ENCODE results near the gene ANKFY1. TPM values are rescaled to one million over a fixed set of nuclear protein-coding genes. Genes with fewer than 3 reads are reported as not detected.

The ANKFY1 gene
- total RNA-seq, 4 donors from 2014 or later = 30.7 to 35.7 (median 32.7) TPM

- intact Hi-C loops (cut with DNase I; ENCODE audit: low total_unique reads) = no loop called here
- DNase-seq (ENCODE audit: low spot score in 2 of 2) = no peak
- WGBS, 2 donors = 73 to 74% methylated on average over 4 of the region's 4 CpGs
- TF ChIP-seq POLR2A (IDR thresholded peaks at IDR 0.05) = no peak
- no peak for TF ChIP-seq CTCF (IDR thresholded peaks at IDR 0.05)
- H3K4me3 ChIP-seq (ENCODE audit: low read depth, poor library complexity, severe bottlenecking) = no peak overlapping the region
Observed at GRCh38 chr17:4119299-4119698, 144.5 kb downstream of the ANKFY1 start.

- no peak overlapping the region for H3K4me3 ChIP-seq (ENCODE audit: low read depth, poor library complexity, severe bottlenecking)
- no peak for DNase-seq (ENCODE audit: low spot score in 2 of 2)
- WGBS, 2 donors = 81% methylated on average over 8 of the region's 8 CpGs
- intact Hi-C loops (cut with DNase I; ENCODE audit: low total_unique reads) = no loop called here
- no peak for TF ChIP-seq POLR2A (IDR thresholded peaks at IDR 0.05)
- TF ChIP-seq CTCF (IDR thresholded peaks at IDR 0.05) = no peak
Observed at GRCh38 chr17:4118015-4118743, 145.6 kb downstream of the ANKFY1 start.

- 80 to 84% methylated on average over 4 of the region's 4 CpGs for WGBS, 2 donors
- no peak for DNase-seq (ENCODE audit: low spot score in 2 of 2)
- no peak for TF ChIP-seq POLR2A (IDR thresholded peaks at IDR 0.05)
- no peak for TF ChIP-seq CTCF (IDR thresholded peaks at IDR 0.05)
- no peak overlapping the region for H3K4me3 ChIP-seq (ENCODE audit: low read depth, poor library complexity, severe bottlenecking)
- intact Hi-C loops (cut with DNase I; ENCODE audit: low total_unique reads) = no loop called here
Observed at GRCh38 chr17:4116516-4116915, 147.3 kb downstream of the ANKFY1 start.

Other genes with a start within 250 kb of the ANKFY1 start
- 10 to 100 TPM; 39.1 to 67.4 (median 53.9) TPM for gene ZZEF1, start 120.9 kb downstream of the ANKFY1 start, total RNA-seq
- 10 to 100 TPM; 23.9 to 41.9 (median 33.0) TPM for gene CYB5D2, start 120.8 kb downstream of the ANKFY1 start, total RNA-seq
- gene UBE2G1, start 102.7 kb upstream of the ANKFY1 start, total RNA-seq = 10 to 100 TPM; 72.3 to 84.3 (median 78.5) TPM
- gene SPNS3, start 170.0 kb upstream of the ANKFY1 start, total RNA-seq = under 1 TPM in 2 of 4 donors, not detected in 2; 0.16 to 0.56 TPM
- 100 to 1,000 TPM in 1 of 4 donors, 10 to 100 TPM in 3; 74.9 to 132 (median 87.5) TPM for gene SPNS2, start 234.9 kb upstream of the ANKFY1 start, total RNA-seq